Muscle of leg (tissue), 11 donors: Measurements from ENCODE around the gene KLHL29. TPM values are rescaled to one million over a fixed set of nuclear protein-coding genes. Genes with fewer than 3 reads are reported as not detected.
A peak's percentile ranks its signal among the peaks of the same experiment; 100 is the strongest.

Experiments used
- DNase-seq: peaks from one replicate; pipeline ENCODE4 v3.0.0; 2013
- H3K27ac ChIP-seq: one replicate; pipeline ENCODE4 v1.5.1; 2013; ENCODE audit warnings: mild to moderate bottlenecking, low read length, control low read depth
- H3K27me3 ChIP-seq: one replicate; pipeline ENCODE4 v1.6.1; 2013; ENCODE audit warnings: low read length; ENCODE audit not compliant: control insufficient read depth, insufficient read depth
- H3K36me3 ChIP-seq: one replicate; pipeline ENCODE4 v1.6.1; 2013; ENCODE audit warnings: low read length; ENCODE audit not compliant: control insufficient read depth, insufficient read depth
- H3K4me1 ChIP-seq: one replicate; pipeline ENCODE4 v1.6.1; 2013; ENCODE audit warnings: low read length; ENCODE audit not compliant: control insufficient read depth, insufficient read depth
- H3K4me3 ChIP-seq: one replicate; pipeline ENCODE4 v1.5.1; 2013; ENCODE audit warnings: low read length, control low read depth
- H3K9me3 ChIP-seq: replicated peaks from 2 replicates; pipeline ENCODE4 v1.6.1; 2013; ENCODE audit warnings: low read depth, low read length; ENCODE audit not compliant: control insufficient read depth
- WGBS: methylation state at CpG from one replicate; pipeline ENCODE4 v1.1.5; 2013; ENCODE audit warnings: missing lambda C conversion rate; ENCODE audit not compliant: insufficient coverage; 5-methylcytosine and 5-hydroxymethylcytosine counted together
- polyA plus RNA-seq, 8 donors: library from polyadenylated mRNA; unstranded; fragments of 120-200 nt; gene quantifications; one replicate each; pipeline versions ENCODE4 v1.2.1 to v1.2.3, GENCODE V29; 2013; ENCODE audit warnings: inconsistent platforms in 1 of 8, low replicate concordance in 1 of 8; ENCODE audit not compliant: insufficient read length in 8 of 8, insufficient read depth in 1 of 8
- total RNA-seq: library from RNA; stranded (reverse); fragments of 120-200 nt; gene quantifications from one replicate; pipeline ENCODE4 v1.2.4, GENCODE V29; 2013

KLHL29 gene
- total and polyA plus RNA-seq, 9 donors = 4.7 to 9.7 (median 7.3) TPM

DNA sequence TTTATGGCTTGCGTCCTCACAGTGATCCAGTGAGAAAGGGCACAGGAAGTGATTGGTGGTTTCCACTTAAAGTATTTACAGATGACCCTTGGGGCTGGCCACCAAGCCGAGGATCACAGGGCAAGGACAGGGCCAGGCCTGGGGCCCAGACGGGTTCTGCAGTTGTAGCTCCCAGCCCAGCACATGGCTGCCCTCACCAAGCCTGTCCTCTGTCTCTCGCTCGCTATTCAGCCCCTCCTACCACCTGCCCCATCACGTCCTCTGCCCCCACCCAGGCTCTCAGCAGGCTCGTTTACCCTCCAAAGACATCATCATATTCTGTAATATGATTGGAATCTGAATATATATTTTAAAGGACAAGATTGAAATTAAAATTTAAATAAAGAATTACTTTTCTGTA, 246.0 kb downstream of the KLHL29 start:
- H3K36me3 ChIP-seq = no peaks in the 10 kb centered on the region

DNA sequence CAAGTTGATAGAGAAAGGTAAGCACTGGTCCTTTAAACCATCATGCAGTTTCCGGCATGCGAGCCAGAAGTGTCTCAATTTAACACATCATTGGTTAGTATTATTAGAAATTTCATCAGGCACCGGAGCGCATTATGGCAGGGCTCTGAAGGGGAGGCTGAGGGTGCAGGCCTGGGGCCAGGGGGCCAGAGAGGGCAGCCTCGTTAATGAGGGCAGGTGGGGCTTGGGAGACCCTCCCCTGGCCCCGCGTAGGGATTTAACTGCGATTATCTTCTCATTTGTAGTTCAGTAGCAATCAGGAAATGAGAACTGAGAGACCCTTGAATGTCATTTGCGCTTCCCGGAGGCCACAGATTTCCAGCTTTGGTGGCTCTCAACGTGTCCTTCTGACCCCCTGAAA, 246.4 kb downstream of the KLHL29 start:
- H3K4me3 ChIP-seq = no peak overlapping the region
- H3K4me1 ChIP-seq = peaks cover 15% of the 10 kb centered on the region
- H3K27me3 ChIP-seq = peaks cover 4% of the 10 kb centered on the region
- WGBS = 72% methylated on average over 4 of the region's 11 CpGs
- H3K36me3 ChIP-seq = no peaks in the 10 kb centered on the region
- H3K27ac ChIP-seq = no peak overlapping the region
- H3K9me3 ChIP-seq = no peaks in the 10 kb centered on the region
- DNase-seq = peak; percentile 50

More for the DNA sequence above, 246.0 kb downstream of the KLHL29 start:
- peaks cover 17% of the 10 kb centered on the region for H3K4me1 ChIP-seq
- DNase-seq = no peak
- H3K27me3 ChIP-seq = peaks cover 4% of the 10 kb centered on the region
- no peak overlapping the region for H3K27ac ChIP-seq
- no peak overlapping the region for H3K4me3 ChIP-seq
- H3K9me3 ChIP-seq = no peaks in the 10 kb centered on the region
- WGBS = 81% methylated on average over 3 of the region's 7 CpGs

DNA sequence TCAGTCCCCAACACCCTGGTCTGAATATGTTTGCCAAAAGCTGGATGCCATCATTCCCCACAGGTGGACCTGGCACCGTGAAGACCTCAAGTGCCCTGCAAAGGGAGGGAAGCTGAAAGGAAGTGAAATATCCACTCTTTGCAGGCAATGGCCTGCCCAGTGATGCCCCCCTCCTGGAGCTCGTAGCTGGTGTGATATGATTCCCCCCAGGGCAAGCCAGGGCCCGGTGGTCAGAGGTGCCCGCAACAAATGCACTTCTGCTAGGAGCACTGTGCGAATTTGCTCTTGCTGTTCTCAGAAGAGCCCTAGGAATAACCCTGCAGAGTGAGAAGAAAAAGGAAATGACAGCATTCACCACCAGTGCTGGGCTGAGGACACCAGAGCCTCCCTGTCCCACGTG, 247.4 kb downstream of the KLHL29 start:
- H3K27ac ChIP-seq = no peak overlapping the region
- DNase-seq = no peak
- no peaks in the 10 kb centered on the region for H3K36me3 ChIP-seq
- H3K4me3 ChIP-seq = no peak overlapping the region
- H3K4me1 ChIP-seq = peaks cover 22% of the 10 kb centered on the region
- peaks cover 4% of the 10 kb centered on the region for H3K27me3 ChIP-seq
- no peaks in the 10 kb centered on the region for H3K9me3 ChIP-seq
- 62% methylated on average over 5 of the region's 6 CpGs for WGBS

DNA sequence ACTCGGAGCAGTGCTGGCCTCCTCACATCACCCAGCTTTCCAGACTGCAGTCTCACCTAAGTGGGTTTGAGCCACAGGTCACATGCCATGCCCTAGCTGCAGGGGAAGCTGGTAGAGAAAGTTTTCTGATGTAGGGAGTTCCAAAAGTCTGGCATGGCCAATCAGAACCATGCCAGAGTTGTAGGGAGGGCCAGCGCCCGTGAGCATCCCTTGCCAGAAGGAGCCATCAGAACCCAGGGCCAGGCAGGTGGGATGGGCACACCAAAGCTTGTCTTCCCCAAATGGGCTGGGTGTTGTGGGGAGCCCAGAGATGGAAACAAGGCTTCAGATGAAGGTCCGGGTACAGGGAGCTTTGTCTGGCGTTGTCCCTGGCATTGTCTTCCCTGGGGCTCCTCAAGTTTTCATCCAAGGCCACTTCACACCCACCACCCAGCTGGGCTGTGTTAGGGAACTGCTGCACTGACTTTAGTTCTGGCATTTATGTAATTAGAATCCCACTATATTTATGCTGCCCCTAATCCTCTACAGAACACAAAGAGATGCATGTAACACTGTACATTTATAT, 247.9 kb downstream of the KLHL29 start:
- no peaks in the 10 kb centered on the region for H3K36me3 ChIP-seq
- WGBS = 100% methylated on average over 3 of the region's 5 CpGs
- no peaks in the 10 kb centered on the region for H3K9me3 ChIP-seq
- peaks cover 4% of the 10 kb centered on the region for H3K27me3 ChIP-seq
- H3K4me1 ChIP-seq = peaks cover 27% of the 10 kb centered on the region
- DNase-seq = no peak
- H3K4me3 ChIP-seq = no peak overlapping the region
- H3K27ac ChIP-seq = no peak overlapping the region

DNA sequence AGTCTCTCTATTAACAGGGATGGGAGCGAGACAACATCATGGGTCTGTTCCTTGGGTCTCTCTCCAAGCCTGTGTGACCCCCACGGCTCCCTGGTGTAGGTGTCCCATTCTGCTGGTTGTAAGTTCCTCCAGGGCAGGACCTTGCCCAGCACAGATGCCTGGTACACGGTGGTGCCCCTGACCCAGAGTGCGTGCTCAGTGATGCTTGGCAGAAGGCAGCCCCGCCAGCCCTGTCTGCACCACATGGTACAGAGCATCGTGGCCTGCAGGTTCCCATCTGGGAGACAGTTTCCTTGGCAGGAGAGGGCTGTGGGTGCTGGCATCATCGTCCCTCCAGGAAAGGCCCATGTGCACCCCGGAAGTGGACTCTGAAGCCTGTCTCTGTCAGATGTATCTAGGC, 249.0 kb downstream of the KLHL29 start:
- 92% methylated on average over 8 of the region's 8 CpGs for WGBS
- H3K36me3 ChIP-seq = no peaks in the 10 kb centered on the region
- H3K9me3 ChIP-seq = no peaks in the 10 kb centered on the region
- H3K27ac ChIP-seq = no peak overlapping the region
- no peak overlapping the region for H3K4me3 ChIP-seq
- DNase-seq = no peak
- peaks cover 4% of the 10 kb centered on the region for H3K27me3 ChIP-seq
- H3K4me1 ChIP-seq = peaks cover 22% of the 10 kb centered on the region

DNA sequence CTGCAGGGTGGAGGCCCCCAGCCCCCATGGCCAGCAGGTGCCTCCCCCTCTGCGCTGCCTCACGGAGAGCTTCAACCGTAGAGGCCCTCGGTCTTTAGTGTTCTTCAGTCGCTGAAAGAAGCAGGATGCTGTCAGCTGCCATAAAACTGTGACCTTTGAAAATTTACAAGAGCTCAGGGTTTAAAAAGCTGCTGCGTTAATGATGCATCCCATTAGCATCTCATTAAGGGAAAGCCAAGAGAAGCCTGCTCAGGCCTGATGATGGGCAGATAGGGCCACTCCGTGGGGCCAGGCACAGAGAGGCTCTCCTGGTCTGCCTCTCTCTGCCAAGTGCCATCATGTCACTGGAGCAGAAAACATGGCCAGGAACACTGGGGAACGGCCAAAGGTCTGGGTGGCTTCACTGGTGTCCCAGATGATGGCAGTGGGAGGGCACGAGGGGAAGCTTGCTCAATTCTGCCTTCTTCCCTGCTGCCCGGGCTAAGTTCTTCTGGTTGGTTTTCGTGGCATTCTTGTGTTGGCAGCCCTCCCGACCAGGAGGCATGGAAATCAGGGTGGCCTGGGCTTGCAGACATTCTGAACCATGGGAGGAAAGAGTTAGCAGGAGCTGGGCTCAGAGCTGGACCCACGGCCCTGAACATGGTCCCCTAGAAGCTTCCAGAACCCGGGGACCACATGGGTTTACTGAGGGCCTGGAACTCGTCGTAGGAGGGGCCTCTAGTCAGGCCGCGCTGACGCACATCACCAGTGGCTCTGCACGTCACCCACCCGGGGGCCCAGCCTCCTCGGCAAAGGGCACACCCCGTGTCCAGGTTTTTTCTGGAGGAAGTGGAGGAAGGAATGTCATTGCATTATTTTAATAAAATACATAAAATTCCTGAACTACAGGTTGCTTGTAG, 250.7 kb downstream of the KLHL29 start:
- H3K4me3 ChIP-seq = no peak overlapping the region
- no peak for DNase-seq
- WGBS = 76% methylated on average over 19 of the region's 23 CpGs
- no peak overlapping the region for H3K27ac ChIP-seq
- no peaks in the 10 kb centered on the region for H3K36me3 ChIP-seq
- peaks cover 16% of the 10 kb centered on the region for H3K4me1 ChIP-seq
- no peaks in the 10 kb centered on the region for H3K9me3 ChIP-seq
- peaks cover 4% of the 10 kb centered on the region for H3K27me3 ChIP-seq

DNA sequence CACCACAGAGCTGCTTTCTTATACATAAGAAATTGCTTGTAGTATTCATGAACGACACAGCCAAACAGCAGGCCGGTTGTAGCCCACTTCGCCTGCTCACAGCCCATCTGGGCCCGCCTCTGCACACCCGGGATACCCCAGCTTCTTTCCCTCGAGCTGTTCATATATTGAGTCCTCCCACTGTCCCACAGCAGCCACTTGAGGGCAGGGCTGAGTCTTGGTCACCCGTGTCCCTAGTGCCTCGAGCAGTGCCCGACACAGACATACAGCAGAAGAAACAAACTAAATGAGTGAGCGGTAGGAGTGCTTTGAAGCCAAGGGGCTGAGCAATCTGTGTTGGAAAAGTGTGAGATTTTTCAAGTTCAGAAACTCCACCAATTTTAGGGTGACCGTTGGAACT, 251.4 kb downstream of the KLHL29 start:
- peaks cover 3% of the 10 kb centered on the region for H3K36me3 ChIP-seq
- H3K27me3 ChIP-seq = peaks cover 2% of the 10 kb centered on the region
- H3K4me1 ChIP-seq = peaks cover 16% of the 10 kb centered on the region
- no peaks in the 10 kb centered on the region for H3K9me3 ChIP-seq
- WGBS = 62% methylated on average over 4 of the region's 11 CpGs
- peak overlapping the region; percentile 69 for H3K27ac ChIP-seq
- H3K4me3 ChIP-seq = no peak overlapping the region
- DNase-seq = peak; percentile 57

DNA sequence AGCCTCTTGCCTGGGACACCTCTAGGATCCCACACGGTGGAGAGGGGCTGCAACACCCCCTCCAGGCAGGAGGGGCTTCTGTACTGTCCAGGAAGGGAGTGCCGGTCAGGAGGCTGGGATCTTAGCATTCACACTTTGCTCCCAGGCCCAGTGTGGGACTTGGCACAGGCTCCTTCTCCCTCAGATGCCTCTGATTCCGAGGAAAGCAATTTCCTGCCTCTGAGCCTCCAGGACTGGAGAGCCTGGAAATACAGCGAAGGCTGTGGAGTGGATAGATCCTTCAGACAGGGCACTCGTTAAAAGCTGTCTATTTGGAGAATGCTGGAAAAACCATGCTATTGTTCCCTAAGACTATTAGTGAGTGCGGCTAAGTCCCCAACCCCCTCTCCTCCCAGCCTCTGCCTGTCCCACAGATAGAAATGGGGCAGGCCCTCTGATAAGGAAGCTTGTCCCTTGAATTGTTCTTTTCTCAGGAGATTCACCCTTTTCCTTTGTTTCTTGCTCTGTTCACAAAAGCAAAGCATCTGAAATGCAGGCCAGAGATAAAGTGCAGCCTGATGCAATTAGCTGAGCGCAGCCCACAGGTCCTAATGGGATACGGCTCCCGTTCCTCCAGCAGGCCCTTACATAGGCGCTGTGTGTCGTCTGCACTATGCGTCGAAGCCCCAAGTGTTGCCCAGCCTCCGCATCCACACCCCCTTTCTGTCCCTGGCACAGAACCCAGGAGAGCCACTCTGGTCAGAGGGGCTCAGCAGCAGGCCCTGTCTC, 252.2 kb downstream of the KLHL29 start:
- peaks cover 4% of the 10 kb centered on the region for H3K36me3 ChIP-seq
- H3K4me1 ChIP-seq = peaks cover 16% of the 10 kb centered on the region
- no peak overlapping the region for H3K4me3 ChIP-seq
- no peaks in the 10 kb centered on the region for H3K9me3 ChIP-seq
- peaks cover 2% of the 10 kb centered on the region for H3K27me3 ChIP-seq
- DNase-seq = peak; percentile 87
- 24% methylated on average over 12 of the region's 14 CpGs for WGBS
- H3K27ac ChIP-seq = peak overlapping the region; percentile 69

DNA sequence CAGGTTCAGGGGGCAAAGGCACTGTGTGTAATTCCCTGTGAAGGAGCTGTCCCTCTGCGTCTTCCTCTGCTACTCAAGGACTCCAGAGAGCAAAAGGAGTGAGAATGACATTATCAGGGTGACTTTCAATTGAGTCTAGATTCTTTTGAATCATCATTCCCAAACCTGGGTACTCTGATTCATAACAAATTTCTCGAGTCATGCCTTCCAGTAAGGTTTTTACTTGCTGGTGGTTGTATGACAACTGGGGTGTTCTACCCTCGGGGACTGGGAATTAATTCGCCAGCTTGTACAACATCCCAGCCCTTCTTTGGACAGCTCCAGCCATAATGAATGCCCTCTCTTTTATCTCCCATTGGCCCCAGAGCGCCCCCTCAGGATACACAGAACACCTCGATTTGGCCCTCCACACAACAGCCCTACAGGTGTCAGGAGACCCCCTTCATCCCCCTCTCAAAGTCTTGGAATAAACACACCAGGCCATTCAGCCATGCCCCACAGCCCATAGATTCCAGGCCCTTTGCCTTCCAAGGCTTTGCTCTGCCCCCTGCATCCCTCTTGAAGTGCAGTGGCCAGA, 254.5 kb downstream of the KLHL29 start:
- H3K9me3 ChIP-seq = peaks cover 8% of the 10 kb centered on the region
- H3K27me3 ChIP-seq = peaks cover 5% of the 10 kb centered on the region
- H3K27ac ChIP-seq = no peak overlapping the region
- DNase-seq = no peak
- WGBS = 92% methylated on average over 4 of the region's 6 CpGs
- peaks cover 19% of the 10 kb centered on the region for H3K36me3 ChIP-seq
- no peak overlapping the region for H3K4me3 ChIP-seq
- H3K4me1 ChIP-seq = peaks cover 16% of the 10 kb centered on the region

DNA sequence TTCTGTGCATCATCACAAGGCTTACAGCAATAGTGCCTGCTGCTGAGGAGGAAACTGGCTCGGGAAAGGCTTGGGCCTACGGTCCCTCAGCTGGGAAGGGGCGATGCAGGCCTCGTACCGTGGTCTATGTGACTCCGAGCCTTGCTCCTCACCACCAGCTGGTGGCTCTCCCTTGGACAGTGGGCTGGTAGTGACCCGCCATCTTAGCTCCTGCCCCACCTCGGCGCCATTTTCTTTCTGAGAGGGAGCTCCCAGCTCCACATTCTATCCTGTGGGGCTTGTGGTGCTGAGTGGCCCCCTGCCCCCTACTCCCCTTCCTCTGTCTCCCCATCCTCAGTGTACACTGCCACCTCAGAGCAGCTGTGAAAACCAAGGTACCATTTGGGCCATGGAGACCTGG, 255.7 kb downstream of the KLHL29 start:
- H3K4me1 ChIP-seq = peaks cover 22% of the 10 kb centered on the region
- 98% methylated on average over 9 of the region's 9 CpGs for WGBS
- H3K27me3 ChIP-seq = peaks cover 3% of the 10 kb centered on the region
- peaks cover 8% of the 10 kb centered on the region for H3K9me3 ChIP-seq
- H3K36me3 ChIP-seq = peaks cover 19% of the 10 kb centered on the region
- no peak for DNase-seq
- no peak overlapping the region for H3K27ac ChIP-seq
- no peak overlapping the region for H3K4me3 ChIP-seq
